Right forelimb (tissue), 1 donor: ENCODE data around the gene AGAP3.

Source experiments
- DNase-seq: peaks from one replicate; pipeline ENCODE4 v3.0.0-alpha.2; 2018

The AGAP3 gene

GRCh38 chr7:151125470-151125845 lies 39.2 kb downstream of the AGAP3 start:
- peak; percentile 71 for DNase-seq

GRCh38 chr7:151125846-151126481 lies 39.7 kb downstream of the AGAP3 start:
- peak; percentile 63 for DNase-seq

GRCh38 chr7:151126491-151127137 lies 40.3 kb downstream of the AGAP3 start:
- no peak for DNase-seq

GRCh38 chr7:151128144-151128543 lies 41.9 kb downstream of the AGAP3 start:
- DNase-seq: no peak

GRCh38 chr7:151128716-151129115 lies 42.4 kb downstream of the AGAP3 start:
- no peak for DNase-seq

GRCh38 chr7:151129117-151129959 lies 43.1 kb downstream of the AGAP3 start:
- DNase-seq: no peak

- no peak for DNase-seq
Measured at GRCh38 chr7:151129960-151130591, 43.8 kb downstream of the AGAP3 start.

- no peak for DNase-seq
Measured at GRCh38 chr7:151130741-151131157, 44.5 kb downstream of the AGAP3 start.

- DNase-seq: no peak
Measured at GRCh38 chr7:151131224-151131591, 44.9 kb downstream of the AGAP3 start.

GRCh38 chr7:151131592-151132293 lies 45.5 kb downstream of the AGAP3 start:
- DNase-seq: peak; percentile 74

- no peak for DNase-seq
Measured at GRCh38 chr7:151132461-151133205, 46.4 kb downstream of the AGAP3 start.

- DNase-seq: no peak
Measured at GRCh38 chr7:151133266-151133985, 47.2 kb downstream of the AGAP3 start.

- DNase-seq: no peak
Measured at GRCh38 chr7:151133986-151134742, 47.9 kb downstream of the AGAP3 start.

GRCh38 chr7:151134743-151135524 lies 48.7 kb downstream of the AGAP3 start:
- DNase-seq: no peak

GRCh38 chr7:151135525-151135845 lies 49.2 kb downstream of the AGAP3 start:
- no peak for DNase-seq

GRCh38 chr7:151135866-151136843 lies 49.9 kb downstream of the AGAP3 start:
- DNase-seq: no peak

GRCh38 chr7:151137076-151137675 lies 50.9 kb downstream of the AGAP3 start:
- DNase-seq: peak; percentile 63

- DNase-seq: no peak
Measured at GRCh38 chr7:151137791-151138152, 51.5 kb downstream of the AGAP3 start.
